EH (cell line): ENCODE data around the gene PRSS27.
A peak's percentile ranks its signal among the peaks of the same experiment; 100 is the strongest.
"Not testable (repeated sequence)": the region's sequence is repeated elsewhere in the genome, so short reads cannot be mapped to it uniquely, and the experiment has no call there.

Source experiments
- DNase-seq: peaks from one replicate; pipeline ENCODE4 v3.0.0-alpha.2; 2015; ENCODE audit warnings: low read depth

PRSS27 gene

GRCh38 chr16:2724088-2724676, 4.2 kb upstream of the PRSS27 start:
- DNase-seq = no peak

GRCh38 chr16:2721634-2722173, 1.7 kb upstream of the PRSS27 start:
- DNase-seq = not testable (repeated sequence)

- peak; percentile 81 for DNase-seq
Measured at GRCh38 chr16:2720719-2721633, 952 bp upstream of the PRSS27 start.

- no peak for DNase-seq
Measured at GRCh38 chr16:2719328-2720063, 528 bp downstream of the PRSS27 start.

GRCh38 chr16:2717383-2718263, 2.4 kb downstream of the PRSS27 start:
- no peak for DNase-seq

- DNase-seq = no peak
Measured at GRCh38 chr16:2716948-2717347, 3.1 kb downstream of the PRSS27 start.

- DNase-seq = no peak
Measured at GRCh38 chr16:2715966-2716885, 3.8 kb downstream of the PRSS27 start.

- DNase-seq = peak; percentile 62
Measured at GRCh38 chr16:2715519-2715918, 4.5 kb downstream of the PRSS27 start.

GRCh38 chr16:2715064-2715463, 5.0 kb downstream of the PRSS27 start:
- no peak for DNase-seq

- no peak for DNase-seq
Measured at GRCh38 chr16:2713985-2714774, 5.8 kb downstream of the PRSS27 start.

GRCh38 chr16:2713523-2713922, 6.5 kb downstream of the PRSS27 start:
- DNase-seq = no peak

- DNase-seq = no peak
Measured at GRCh38 chr16:2712546-2712945, 7.5 kb downstream of the PRSS27 start.

- no peak for DNase-seq
Measured at GRCh38 chr16:2712063-2712441, 8.0 kb downstream of the PRSS27 start.

- no peak for DNase-seq
Measured at GRCh38 chr16:2711370-2712062, 8.5 kb downstream of the PRSS27 start.

GRCh38 chr16:2710711-2711231, 9.3 kb downstream of the PRSS27 start:
- DNase-seq = no peak

- no peak for DNase-seq
Measured at GRCh38 chr16:2710021-2710710, 9.9 kb downstream of the PRSS27 start.

- DNase-seq = no peak
Measured at GRCh38 chr16:2709588-2709984, 10.4 kb downstream of the PRSS27 start.

GRCh38 chr16:2708955-2709587, 11.0 kb downstream of the PRSS27 start:
- DNase-seq = no peak
